Activated naive CD8-positive, alpha-beta T cell treated with anti-CD3 and anti-CD28 coated beads for 36 hours (primary cell): ENCODE data around the gene TMPRSS9. TPM values are rescaled to one million over a fixed set of nuclear protein-coding genes. Genes with fewer than 3 reads are reported as not detected.

ENCODE experiments used
- DNase-seq: peaks from one replicate; pipeline ENCODE4 v3.0.0; 2021
- H3K27ac Mint-ChIP-seq: one replicate; pipeline ENCODE4 v1.8.0; 2022; ENCODE audit warnings: mild to moderate bottlenecking, moderate library complexity, mixed read lengths
- H3K27me3 Mint-ChIP-seq: one replicate; pipeline ENCODE4 v1.8.0; 2022; ENCODE audit warnings: mild to moderate bottlenecking, mixed read lengths
- H3K36me3 Mint-ChIP-seq: one replicate; pipeline ENCODE4 v1.8.0; 2021; ENCODE audit warnings: mild to moderate bottlenecking, mixed read lengths
- H3K4me1 Mint-ChIP-seq: one replicate; pipeline ENCODE4 v1.8.0; 2021; ENCODE audit warnings: mixed read lengths
- H3K4me3 Mint-ChIP-seq: one replicate; pipeline ENCODE4 v1.8.0; 2022; ENCODE audit warnings: mild to moderate bottlenecking, moderate library complexity, mixed read lengths
- H3K9me3 Mint-ChIP-seq: one replicate; pipeline ENCODE4 v1.8.0; 2022; ENCODE audit warnings: mixed read lengths
- total RNA-seq, 2 experiments: library from RNA; stranded (reverse); gene quantifications; one replicate each; pipeline ENCODE4 v1.2.3, GENCODE V29; 2021

TMPRSS9 gene
- total RNA-seq, 2 experiments from 2014 or later, result not detected

DNA sequence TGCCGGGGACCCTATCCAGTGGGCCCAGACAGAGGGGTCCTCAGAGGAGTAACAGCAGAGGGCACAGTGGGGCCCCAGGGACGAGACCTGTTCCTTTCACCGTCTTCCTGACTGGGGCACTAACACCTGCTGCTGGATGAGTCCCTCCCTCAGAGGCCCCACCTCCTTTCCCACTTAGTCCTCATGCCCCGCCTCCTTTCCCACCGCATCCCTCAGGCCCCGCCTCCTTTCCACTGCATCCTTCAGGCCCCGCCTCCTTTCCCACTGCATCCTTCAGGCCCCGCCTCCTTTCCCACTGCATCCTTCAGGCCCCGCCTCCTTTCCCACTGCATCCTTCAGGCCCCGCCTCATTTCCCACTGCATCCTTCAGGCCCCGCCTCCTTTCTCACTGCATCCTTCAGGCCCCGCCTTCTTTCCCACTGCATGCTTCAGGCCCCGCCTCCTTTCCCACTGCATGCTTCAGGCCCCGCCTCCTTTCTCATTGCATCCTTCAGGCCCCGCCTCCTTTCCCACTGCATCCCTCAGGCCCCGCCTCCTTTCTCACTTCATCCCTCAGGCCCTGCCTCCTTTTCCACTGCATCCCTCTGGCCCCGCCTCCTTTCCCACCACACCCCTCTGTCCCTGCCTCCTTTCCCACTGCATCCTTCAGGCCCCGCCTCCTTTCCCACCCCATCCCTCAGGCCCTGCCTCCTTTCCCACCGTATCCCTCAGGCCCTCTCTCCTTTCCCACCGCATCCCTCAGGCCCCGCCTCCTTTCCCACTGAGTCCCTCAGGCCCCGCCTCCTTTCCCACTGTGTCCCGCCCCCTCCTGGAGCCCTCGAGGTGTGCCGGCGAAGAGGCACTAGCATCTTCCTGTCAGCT is 24.8 kb upstream of the TMPRSS9 start:
- DNase-seq, result no peak
- Mint-ChIP-seq H3K27ac (no peak overlapping the region), H3K4me3 (no peak overlapping the region), H3K9me3 (peaks cover 7% of the 10 kb centered on the region), H3K36me3 (peaks cover 20% of the 10 kb centered on the region), H3K27me3 (no peaks in the 10 kb centered on the region), H3K4me1 (peaks cover 32% of the 10 kb centered on the region)

- H3K27ac Mint-ChIP-seq, result no peak overlapping the region
- H3K27me3 Mint-ChIP-seq, result no peaks in the 10 kb centered on the region
- no peak for DNase-seq
- peaks cover 27% of the 10 kb centered on the region for H3K4me1 Mint-ChIP-seq
- no peak overlapping the region for H3K4me3 Mint-ChIP-seq
- peaks cover 20% of the 10 kb centered on the region for H3K36me3 Mint-ChIP-seq
- H3K9me3 Mint-ChIP-seq, result peaks cover 7% of the 10 kb centered on the region
Measured at GRCh38 chr19:2335848-2336247, 24.2 kb upstream of the TMPRSS9 start.

DNA sequence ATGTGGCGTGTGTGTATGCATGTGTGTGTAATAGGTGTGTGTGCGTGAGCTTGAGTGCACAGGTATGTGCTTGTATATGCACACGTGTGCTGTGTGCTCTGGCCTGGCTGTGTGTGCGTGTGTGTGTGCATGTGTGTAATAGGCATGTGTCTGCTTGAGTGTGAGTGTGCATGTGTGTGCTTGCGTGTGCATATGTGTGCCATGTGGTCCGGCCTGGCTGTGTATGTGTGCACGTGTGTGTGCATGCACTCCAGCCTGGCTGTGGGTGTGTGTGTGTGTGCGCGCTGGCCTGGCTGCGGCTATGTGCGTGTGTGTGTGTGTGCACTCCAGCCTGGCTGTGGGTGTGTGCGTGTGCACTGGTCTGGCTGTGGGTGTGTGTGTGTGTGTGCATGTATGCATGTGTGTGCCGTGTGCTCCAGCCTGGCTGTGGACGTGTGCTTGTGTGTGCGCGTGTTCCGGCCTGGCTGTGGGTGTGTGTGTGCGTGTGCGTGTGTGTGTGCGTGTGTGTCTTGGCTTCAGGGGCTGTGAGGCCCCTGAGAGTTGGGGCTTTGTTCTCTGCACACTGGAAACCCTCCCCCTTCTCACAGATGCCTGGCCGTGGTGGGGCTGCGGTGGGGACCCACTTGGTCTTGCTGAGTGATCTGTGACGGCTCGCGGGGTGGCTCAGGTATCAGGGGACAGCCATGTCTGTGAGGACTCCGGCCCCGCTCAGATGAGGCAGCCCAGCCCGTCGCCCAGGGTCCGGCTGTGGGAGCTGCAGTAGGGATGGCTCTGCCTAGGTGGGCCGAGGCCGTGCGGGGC is 23.3 kb upstream of the TMPRSS9 start:
- Mint-ChIP-seq H3K9me3 (peaks cover 7% of the 10 kb centered on the region), H3K4me3 (no peak overlapping the region), H3K36me3 (peaks cover 20% of the 10 kb centered on the region), H3K27ac (no peak overlapping the region), H3K4me1 (peaks cover 18% of the 10 kb centered on the region), H3K27me3 (no peaks in the 10 kb centered on the region)
- no peak for DNase-seq

- H3K27me3 Mint-ChIP-seq, result no peaks in the 10 kb centered on the region
- H3K4me3 Mint-ChIP-seq, result no peak overlapping the region
- no peak for DNase-seq
- H3K4me1 Mint-ChIP-seq, result peaks cover 13% of the 10 kb centered on the region
- H3K9me3 Mint-ChIP-seq, result peaks cover 7% of the 10 kb centered on the region
- H3K36me3 Mint-ChIP-seq, result peaks cover 20% of the 10 kb centered on the region
- no peak overlapping the region for H3K27ac Mint-ChIP-seq
Measured at GRCh38 chr19:2337329-2337707, 22.7 kb upstream of the TMPRSS9 start.

DNA sequence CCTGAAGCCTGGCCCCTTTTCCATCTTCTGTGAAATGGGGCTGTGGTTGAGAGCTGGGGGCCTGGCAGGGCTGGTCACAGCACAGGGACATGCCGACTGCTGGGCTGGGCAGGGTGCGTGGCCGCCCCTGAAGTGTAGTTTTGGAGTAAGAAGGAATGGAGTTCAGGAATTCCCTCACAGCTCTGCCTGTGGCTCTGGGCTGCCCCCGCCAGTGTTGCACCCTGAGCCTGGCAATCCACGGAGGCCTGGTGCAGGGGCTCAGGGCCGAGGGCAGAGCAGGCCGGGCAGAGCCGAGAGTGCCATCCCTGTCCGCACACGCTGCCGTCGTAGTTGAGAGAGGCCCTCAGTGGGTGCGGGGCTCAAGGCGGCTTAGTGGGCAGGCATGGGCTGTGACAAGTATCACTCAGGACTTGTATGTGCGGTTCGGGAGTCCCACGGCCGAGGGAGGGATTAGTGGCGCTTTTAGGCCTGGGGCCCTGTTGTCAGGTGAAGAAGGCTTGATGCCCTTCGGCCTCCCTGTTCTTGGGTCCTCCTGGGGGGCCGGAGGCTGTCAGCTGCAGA is 21.9 kb upstream of the TMPRSS9 start:
- H3K36me3 Mint-ChIP-seq, result peaks cover 20% of the 10 kb centered on the region
- peaks cover 9% of the 10 kb centered on the region for H3K4me1 Mint-ChIP-seq
- H3K9me3 Mint-ChIP-seq, result peaks cover 7% of the 10 kb centered on the region
- H3K27me3 Mint-ChIP-seq, result no peaks in the 10 kb centered on the region
- DNase-seq, result no peak
- no peak overlapping the region for H3K27ac Mint-ChIP-seq
- no peak overlapping the region for H3K4me3 Mint-ChIP-seq

DNA sequence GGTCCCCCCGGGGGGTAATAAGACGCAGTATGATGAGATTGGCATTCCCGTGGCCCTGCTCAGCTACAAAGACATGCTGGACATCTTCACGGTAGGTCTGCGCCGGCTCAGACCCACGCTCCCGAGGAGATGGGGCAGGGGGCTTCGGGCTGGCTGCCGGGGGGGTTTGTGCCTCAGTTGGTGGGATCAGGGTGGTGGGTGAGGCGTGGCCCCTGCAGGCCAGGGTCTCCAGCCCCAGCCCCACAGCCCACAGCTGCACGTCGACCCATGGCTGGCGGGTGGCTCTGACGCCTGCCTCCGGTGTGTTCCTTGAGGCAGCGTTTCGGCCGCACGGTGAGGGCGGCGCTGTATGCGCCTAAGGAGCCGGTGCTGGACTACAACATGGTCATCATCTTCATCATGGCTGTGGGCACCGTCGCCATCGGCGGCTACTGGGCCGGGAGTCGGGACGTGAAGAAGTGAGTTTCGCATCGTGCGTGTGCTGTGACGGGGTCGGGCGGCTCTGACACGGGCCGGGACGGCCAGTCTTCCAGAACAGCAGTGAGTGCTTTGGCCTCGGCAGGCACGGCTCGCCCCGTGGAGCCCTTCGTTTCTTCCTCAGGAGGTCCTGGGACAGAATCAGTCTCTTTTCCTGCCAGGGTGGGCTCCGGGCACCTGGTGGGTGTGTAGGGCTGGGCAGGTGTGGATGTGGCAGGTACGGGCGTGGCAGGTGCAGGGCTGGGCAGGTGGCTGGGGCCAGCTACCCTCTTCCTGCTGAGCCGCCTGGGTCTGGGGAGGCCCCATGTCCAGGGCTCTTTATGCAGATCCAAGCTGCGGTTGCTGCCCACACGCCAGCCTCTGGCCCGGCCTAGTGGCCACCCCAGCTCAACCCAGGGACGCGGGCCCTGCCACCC is 21.1 kb upstream of the TMPRSS9 start:
- H3K4me3 Mint-ChIP-seq, result no peak overlapping the region
- peaks cover 7% of the 10 kb centered on the region for H3K9me3 Mint-ChIP-seq
- H3K4me1 Mint-ChIP-seq, result peaks cover 2% of the 10 kb centered on the region
- H3K27me3 Mint-ChIP-seq, result no peaks in the 10 kb centered on the region
- H3K36me3 Mint-ChIP-seq, result peaks cover 18% of the 10 kb centered on the region
- no peak overlapping the region for H3K27ac Mint-ChIP-seq
- DNase-seq, result no peak

DNA sequence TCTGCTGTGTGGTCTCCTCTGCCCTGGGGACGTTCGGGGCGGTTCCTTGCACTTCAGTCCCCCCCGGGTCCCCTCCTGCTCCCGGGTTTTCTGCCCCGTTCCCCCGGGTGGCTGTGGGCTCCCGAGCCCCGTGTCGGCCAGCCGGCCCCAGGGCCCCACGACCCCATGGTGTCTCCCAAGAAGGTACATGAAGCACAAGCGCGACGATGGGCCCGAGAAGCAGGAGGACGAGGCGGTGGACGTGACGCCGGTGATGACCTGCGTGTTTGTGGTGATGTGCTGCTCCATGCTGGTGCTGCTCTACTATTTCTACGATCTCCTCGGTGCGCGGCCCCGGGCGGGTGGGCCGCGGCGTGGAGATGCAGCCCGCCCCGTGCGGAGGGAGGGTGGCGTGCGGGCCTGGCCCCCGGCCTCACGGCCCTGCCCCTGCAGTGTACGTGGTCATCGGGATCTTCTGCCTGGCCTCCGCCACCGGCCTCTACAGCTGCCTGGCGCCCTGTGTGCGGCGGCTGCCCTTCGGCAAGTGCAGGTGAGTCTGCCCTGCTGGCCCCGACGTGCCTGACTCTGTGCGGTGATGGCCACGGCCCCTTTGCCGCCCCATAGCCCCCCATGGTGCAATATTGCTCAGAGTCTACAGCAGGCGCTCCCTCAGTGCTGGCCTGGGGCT is 20.3 kb upstream of the TMPRSS9 start:
- Mint-ChIP-seq H3K27ac (no peak overlapping the region), H3K27me3 (no peaks in the 10 kb centered on the region), H3K4me1 (peaks cover 2% of the 10 kb centered on the region), H3K9me3 (peaks cover 7% of the 10 kb centered on the region), H3K4me3 (no peak overlapping the region), H3K36me3 (peaks cover 17% of the 10 kb centered on the region)
- DNase-seq, result no peak

DNA sequence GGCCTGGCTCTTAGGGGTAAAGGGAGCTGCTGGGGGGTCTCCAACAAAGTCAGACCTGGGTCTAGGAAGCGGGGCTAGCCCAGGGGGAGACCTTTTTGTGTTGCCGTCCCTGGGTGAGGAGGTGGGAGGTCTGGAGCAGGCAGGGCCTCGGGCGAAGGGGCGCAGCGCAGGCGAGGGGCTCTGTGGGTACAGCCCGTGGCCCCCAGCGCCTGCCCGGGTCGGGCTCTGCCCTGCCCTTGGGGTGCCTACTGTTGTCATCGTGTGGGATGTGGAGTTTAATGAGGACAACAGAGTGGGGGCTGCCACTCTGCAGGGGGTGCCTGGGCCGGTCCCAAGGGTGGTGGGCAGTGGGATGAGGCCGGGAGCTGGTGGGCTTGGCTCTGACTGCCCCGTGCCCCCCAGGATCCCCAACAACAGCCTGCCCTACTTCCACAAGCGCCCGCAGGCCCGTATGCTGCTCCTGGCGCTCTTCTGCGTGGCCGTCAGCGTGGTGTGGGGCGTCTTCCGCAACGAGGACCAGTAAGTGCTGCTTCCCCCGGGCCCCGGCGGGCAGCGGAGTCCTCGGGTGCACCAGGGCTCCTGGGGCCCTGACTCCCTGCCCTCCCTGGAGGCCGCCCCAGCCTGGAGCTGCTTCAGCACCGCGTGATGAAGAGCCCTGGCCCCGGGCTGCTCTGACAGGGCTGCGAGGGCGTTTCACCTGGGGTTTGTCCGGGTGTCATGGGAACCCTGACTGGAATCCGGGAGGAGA is 19.4 kb upstream of the TMPRSS9 start:
- Mint-ChIP-seq H3K4me3 (no peak overlapping the region), H3K27ac (no peak overlapping the region), H3K27me3 (no peaks in the 10 kb centered on the region), H3K4me1 (peaks cover 1% of the 10 kb centered on the region), H3K9me3 (peaks cover 4% of the 10 kb centered on the region), H3K36me3 (peaks cover 9% of the 10 kb centered on the region)
- no peak for DNase-seq

GRCh38 chr19:2341244-2341751 is 18.8 kb upstream of the TMPRSS9 start:
- Mint-ChIP-seq H3K4me1 (no peaks in the 10 kb centered on the region), H3K27me3 (no peaks in the 10 kb centered on the region), H3K27ac (no peak overlapping the region), H3K36me3 (peaks cover 5% of the 10 kb centered on the region), H3K9me3 (no peaks in the 10 kb centered on the region), H3K4me3 (no peak overlapping the region)
- no peak for DNase-seq

GRCh38 chr19:2341982-2342381 is 18.1 kb upstream of the TMPRSS9 start:
- Mint-ChIP-seq H3K27me3 (no peaks in the 10 kb centered on the region), H3K27ac (no peak overlapping the region), H3K4me3 (no peak overlapping the region), H3K9me3 (no peaks in the 10 kb centered on the region), H3K4me1 (no peaks in the 10 kb centered on the region), H3K36me3 (peaks cover 2% of the 10 kb centered on the region)
- no peak for DNase-seq

- Mint-ChIP-seq H3K36me3 (peaks cover 2% of the 10 kb centered on the region), H3K9me3 (no peaks in the 10 kb centered on the region), H3K4me3 (no peak overlapping the region), H3K4me1 (no peaks in the 10 kb centered on the region), H3K27me3 (no peaks in the 10 kb centered on the region), H3K27ac (no peak overlapping the region)
- no peak for DNase-seq
Measured at GRCh38 chr19:2342656-2343288, 17.3 kb upstream of the TMPRSS9 start.

- no peaks in the 10 kb centered on the region for H3K9me3 Mint-ChIP-seq
- no peak for DNase-seq
- peaks cover 2% of the 10 kb centered on the region for H3K36me3 Mint-ChIP-seq
- H3K4me3 Mint-ChIP-seq, result no peak overlapping the region
- H3K4me1 Mint-ChIP-seq, result no peaks in the 10 kb centered on the region
- H3K27me3 Mint-ChIP-seq, result no peaks in the 10 kb centered on the region
- H3K27ac Mint-ChIP-seq, result no peak overlapping the region
Measured at GRCh38 chr19:2343289-2343982, 16.6 kb upstream of the TMPRSS9 start.
